ENCODE results near the gene ZNF512B.
A peak's percentile ranks its signal among the peaks of the same experiment; 100 is the strongest.

Gene ZNF512B

DNA sequence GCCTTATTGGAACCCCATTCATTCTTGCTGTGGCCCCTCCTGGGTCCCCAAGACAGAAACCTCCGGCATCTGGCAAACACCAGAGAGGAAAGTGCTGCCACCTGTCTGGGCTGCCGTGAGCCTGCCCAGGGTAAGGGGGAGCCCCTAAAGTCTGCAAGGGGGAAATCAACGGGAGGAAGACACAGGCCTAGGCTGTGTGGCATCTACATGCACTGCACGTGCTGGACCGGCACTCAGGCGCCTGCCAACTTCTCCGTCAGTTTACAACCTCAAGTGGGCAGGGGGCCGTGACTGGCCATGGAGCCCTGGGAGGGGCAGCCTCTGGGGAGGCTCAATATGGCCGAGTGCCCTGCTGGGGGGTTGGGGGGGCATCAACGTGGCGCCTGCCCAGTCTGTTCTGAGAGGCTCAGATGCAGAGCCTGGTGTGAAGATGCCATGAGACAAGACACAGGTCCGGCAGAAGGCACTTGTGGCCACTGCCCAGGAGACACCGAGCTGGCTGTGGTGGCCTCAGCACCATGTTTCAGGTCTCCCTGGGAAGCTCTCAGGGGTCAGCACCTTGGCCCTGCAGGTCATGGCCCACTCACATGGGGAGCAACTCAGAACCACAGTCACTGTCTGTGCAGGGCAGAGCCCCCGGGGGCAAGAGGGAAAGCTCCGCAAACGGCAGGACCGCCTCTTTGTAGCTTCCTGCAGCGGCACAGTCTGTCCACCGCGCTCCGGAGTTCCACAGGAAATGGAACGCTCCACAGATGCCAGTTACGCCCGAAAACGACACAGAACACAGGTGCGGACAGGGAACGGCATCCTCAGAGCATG is 21.9 kb downstream of the ZNF512B start:
- DNase-seq (ENCODE audit: low read depth in 2 of 2): no peak

DNA sequence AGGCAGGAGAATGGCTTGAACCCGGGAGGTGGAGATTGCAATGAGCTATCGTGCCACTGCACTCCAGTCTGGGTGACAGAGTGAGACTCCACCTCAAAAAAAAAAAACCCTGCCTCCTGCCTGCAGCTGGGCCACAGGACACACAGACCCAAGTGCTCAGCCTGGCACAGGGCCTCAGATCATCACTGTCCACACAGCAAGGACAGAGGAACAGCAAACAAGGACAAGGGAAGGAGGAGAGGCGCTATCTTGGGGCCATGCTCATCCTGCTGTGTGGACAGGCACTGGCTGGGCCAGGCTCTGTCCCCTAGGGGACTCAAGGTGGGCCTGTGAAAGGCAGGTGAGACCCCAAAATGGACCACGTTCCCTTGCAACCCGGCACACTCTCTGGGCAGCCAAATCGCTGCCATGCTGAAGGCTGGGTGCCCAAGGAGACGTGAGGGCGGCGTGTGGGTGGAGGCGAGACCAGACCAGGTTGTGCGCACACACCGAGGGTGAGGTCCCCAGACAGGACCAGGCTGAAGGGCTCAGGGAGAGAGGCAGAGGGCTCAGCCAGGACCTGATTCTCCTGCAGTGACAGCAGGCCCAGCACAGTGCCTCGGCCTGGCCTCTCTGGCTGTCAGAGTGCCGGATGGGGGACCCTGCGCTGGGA is 22.6 kb downstream of the ZNF512B start:
- no peak for DNase-seq (ENCODE audit: low read depth in 2 of 2)

DNA sequence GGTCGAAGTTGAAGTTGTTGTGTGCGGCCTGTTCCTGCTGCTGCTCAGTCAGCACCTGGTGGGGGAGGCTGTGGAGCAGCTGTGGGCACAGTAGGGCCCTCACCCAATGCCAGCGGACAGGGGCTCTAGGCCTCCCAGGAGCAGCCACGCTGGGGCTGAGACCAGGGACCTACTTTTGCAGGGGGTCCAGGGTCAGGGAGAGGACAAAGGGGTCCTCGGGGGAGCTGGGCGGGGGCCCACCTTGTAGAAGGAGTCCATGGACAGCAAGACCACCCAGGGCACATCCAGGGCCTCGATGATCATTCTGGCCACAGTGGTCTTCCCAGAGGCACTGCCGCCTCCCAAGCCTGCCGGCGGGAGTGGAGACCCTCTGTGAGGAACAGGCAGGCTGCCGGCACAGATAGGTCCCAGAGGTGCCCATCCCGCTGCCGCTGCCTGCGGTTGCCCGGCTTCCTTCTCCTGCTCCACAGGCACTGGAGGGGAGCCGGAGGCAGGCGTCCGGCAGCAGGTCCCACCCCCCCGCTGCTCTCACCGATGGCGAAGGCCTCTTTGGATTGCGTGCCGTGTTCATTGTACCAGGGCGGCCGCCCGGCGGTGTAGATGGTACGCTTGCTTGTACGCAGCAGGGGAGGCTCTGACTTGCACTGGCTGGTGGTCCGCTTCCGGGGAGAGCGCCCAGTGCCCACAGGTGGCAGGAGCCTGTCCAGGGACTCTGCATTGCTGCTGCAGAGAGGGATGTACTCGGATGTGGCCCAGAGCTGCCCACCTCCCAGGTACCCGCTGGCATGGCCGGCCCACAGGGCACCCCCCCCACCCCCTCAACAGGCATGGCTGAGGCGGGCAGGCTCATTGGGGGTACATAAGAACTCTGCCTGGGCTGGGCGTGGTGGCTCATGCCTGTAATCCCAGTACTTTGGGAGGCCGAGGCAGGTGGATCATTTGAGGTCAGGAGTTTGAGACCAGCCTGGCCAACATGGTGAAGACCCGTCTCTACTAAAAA is 23.5 kb downstream of the ZNF512B start:
- no peak for DNase-seq (ENCODE audit: low read depth in 2 of 2)

DNA sequence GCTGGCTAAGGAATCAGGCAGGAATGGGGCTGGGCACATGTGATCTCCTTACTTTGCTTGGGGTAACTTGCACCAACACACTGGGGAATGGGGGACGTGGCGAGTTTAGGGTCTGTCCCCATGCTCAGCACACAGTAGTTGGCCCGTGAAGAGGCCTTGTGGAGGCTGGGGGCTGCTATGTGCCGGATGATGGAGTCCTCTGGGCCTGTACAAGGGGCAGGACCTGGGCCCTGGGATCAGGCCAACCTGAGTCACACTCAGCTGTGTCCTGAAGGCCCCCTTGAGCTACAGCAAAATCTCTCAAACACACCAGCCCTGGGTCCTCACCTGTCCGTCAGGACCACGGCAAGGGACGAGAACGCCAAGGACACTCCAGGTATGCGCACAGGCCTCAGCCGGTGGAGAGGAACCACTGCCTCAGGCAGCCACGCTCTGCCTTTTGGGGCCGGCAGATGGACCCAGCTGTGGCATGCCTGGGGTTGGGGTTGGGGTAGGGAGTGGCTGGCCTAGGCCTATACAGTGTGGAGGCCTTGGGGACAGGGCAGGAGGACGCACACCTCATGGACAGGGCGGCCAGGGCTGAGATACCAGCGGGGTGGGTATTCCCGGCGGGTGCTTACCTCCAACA is 24.6 kb downstream of the ZNF512B start:
- no peak for DNase-seq (ENCODE audit: low read depth in 2 of 2)

DNA sequence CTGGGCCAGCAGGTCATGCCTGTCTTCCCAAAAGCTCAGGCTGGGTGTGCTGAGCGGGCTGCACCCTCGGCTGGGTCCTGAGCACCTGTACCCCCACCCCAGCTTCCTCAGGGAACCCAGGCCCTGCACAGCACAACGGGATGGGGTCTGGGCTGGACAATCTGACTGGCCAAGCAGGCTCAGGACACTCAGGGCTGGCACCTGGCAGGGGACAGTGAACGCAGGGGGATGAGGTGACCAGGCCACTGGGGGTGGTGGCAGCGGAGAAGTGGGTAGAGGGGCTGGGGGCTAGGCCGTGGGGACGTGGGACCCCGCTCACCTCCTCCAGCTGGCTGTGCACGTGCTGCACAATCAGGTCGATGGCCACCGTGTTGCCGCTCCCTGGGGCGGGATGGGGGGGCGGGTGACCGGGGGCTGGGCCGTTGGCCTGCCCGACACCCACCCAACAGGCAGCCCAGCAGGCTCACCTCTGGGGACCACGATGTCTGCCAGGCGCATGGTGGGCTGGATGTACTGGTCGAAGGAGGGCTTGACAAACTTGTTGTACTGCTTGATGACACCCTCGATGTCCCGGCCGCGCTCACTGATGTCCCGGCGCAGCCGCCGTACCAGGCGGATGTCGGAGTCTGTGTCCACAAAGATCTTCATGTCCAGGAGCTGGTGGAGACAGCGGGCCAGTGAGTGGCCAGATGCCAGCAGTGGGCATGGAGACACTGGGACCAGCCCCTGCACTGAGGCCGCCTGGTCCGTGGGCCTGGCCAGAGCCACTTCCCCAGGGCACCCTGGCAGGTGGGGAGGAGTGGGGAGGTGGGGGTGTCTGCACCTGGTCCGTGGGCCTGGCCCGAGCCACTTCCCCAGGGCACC is 25.4 kb downstream of the ZNF512B start:
- DNase-seq (ENCODE audit: low read depth in 2 of 2): no peak

DNA sequence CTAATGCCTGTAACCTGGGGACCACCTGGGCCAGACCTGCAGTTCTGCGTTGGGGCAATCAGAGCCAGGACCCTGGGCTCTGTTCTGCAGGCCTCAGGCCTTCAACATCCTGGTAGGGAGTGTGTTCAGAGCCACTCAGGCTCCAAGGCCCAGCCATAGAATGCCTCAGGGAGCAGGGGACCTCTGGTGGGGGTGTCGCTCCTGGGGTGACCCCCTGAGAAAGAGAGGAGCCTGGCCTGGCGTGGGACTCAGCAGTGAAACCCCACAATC is 26.0 kb downstream of the ZNF512B start:
- no peak for DNase-seq (ENCODE audit: low read depth in 2 of 2)

DNA sequence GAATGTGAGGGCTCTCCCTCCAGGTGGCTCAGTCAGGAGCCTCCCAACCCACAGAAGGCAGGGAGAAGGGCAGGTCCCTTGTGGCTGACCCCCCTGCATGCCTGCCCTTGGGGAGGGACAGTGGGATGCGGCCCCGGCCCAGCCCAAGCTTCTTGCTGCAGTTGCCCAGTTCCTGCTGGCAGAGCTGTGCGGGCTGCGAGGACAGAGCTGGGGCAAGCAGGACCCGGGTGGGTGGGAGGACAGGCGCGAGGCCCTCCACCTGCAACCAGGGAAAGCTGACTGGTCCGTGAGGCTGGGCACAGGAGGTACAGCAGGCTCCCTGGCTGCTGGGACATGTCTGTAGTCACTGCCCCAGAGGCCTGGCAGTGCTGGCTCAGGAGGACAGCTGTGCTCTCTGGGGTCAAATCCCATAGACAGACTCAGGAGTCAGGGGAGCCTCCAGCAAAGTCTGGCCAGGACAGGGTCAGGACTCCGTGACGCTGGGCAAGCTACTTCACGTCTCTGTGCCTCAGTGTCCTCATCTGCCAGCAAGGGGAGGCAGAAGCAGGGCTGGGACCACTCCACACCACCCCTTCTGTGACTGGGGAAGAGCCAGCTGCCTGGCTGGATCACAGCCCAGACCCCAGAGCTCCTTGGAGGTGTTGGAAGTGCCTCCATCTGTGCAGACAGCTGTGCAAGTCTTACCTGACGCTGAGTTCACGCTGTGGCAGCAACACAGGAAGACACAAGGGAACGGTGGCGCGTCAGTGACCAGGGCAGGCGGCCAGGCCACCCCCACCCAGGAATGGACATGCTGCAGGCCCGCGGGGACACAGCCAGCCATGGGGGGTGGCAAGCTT is 26.5 kb downstream of the ZNF512B start:
- DNase-seq (ENCODE audit: low read depth in 2 of 2): no peak

DNA sequence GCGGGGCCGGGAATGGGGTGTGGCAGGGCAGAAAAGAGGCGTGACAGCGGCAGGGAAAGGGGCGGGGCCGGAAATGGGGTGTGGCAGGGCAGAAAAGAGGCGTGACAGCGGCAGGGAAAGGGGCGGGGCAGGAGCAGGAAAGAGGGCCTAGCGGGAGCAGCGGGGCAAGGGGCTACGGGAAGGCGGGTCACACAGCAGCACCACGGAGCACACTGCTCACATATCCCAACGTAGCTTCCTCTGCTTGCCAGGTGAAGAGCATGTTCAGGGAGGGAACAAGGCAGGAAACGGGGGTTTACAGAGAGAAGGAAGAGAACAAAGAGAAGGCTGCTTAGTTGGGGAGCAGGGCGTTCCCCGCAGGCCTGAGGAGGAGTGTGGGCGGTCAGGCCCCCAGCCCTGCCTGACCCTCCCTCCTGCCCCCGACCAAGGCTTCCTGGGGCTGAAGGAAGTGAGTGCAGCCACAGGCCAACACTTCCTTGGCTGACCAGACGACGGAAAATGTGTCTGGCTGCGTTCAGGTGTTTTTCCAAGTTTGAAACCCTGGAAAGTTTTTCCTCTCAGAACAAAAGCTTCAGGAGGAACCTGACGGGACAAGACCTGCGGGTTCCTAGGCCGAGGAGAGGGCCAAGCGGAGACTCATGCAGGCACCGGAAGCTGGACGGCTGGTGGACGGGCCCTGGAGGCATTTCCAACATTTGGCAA is 27.3 kb downstream of the ZNF512B start:
- DNase-seq (ENCODE audit: low read depth in 2 of 2): peak in 1 of 2 donors; percentile 56

DNA sequence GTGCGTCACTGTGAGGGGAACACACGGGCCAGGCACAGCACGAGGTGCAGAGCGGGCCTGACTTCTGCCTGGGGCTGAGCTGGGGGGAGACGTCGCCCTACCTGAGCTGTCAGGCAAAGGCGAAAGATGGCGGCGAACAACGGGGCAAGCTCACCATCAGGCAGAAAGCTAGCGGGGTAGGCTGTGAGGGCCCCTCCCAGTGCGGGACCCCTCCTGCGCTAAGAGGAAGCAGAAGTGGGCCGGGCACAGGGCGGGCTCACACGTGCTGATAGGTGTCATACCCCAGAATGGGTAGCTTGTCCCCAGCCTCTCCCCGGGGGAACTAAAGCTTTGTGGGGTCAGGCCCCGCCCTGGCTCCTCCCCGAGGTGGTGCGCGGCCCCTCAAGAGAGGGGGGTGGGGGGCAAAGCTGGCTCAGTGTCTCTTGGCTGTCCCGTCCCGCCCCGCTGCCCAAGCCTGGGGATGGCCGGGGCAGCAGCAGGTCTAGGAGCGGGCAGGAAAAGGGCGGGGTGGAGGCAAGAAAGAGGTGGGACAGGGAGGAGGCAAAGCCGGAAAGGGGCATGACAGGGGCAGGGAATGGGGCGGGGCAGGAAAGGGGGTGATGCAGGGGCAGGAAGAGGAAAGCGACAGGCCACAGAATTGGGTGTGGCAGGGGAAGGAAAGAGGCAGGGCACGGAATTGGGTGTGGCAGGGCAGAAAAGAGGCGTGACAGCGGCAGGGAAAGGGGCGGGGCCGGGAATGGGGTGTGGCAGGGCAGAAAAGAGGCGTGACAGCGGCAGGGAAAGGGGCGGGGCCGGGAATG is 28.2 kb downstream of the ZNF512B start:
- peak; percentile 62 to 76 for DNase-seq (ENCODE audit: low read depth in 2 of 2)

DNA sequence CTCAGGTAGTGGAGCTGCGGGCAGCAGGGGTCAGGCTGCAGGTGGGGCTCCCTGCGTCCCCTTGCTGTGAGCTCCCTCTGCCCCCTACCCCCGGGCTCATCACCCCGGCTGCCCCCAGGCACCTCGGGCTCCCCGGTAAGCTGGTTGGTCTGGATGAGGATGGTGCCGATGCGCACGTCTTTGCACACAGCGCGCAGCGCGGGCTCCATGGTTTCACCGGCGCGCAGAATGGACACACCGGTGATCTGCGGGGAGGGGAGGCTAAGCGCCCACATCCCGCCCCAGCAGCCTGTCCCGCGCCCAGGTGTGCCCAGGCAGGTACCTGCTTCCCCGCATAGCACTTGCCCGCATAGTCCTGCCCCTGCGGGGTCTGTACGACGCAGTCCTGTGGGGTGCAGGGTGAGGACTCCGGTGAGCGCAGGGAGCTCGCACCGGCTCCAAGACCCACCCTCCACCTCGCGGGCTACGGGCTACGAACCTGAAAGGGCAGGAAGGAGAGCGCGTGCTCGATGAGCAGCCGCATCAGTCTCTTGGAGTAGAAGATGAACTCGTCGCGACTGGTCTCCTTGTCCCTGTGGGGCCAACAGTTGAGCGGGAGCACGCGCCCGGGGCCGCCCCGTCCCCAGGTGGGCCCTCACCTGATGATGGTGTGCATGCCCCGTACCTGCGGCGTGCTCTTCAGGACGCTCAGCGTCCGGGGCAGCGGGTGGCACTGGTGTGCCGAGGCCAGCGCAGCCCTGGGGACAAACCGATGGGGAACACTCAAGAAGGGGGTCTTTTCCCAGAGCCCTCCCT is 29.1 kb downstream of the ZNF512B start:
- no peak for DNase-seq (ENCODE audit: low read depth in 2 of 2)

DNA sequence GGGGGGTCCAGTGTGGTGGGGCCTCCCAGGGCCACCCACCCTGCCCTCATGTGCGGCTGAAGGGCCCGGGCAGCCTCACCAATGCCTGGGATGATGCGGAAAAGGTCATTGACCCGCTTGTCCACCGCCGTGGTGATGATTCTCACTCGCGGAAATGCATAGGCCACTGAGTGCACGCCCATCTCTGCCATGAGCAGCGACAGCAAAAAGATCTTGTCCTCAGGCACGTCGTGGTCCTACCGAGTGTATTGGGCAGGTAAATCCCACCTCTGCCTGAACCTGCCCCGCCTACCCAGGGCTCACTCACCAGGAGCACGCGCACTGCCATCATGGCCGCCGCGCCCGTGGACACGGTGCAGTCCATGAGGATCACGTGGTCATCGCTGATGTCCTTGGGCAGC is 29.7 kb downstream of the ZNF512B start:
- no peak for DNase-seq (ENCODE audit: low read depth in 2 of 2)

DNA sequence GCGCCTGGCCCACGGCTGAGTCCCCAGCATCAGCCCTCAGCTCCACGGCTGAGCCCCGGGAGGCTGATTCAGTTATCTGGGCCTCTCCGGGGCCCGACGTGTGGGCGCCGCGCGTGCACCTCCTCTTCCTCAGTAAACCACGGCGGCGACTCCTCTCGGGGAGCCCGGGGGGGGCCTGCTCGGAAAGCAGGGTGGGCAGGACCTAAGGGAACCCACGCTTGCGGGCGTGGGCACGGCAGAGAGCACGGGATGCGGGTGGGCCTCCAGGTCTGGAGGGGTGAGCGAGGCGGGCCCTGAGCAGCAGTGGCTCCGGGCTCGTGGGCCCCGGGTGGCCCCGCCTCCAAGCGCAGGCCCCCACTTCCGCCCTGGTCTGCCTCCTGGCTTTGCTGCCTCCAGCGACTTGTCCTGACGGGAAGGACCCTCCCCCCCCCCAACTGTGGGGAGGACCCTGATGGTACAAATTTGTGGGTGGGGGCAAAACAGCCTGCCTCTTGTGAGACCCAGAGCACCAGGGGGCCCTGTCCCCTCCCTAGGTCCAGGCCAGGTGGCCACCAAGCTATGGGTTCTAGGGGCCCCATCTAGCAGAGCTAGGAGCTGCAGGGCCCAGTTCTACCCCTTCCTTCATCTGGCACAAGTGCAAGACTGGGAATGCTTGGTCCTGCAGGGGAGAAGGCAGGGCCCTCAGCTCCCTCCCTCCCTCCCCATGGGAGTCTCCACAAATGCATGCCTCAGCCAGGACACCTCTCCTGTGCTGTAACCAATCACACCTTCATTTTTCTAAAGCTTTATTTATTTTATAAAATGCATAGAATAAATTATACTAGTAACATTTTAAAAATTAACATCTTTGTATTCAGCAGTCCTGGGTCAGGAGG is 30.4 kb downstream of the ZNF512B start:
- no peak for DNase-seq (ENCODE audit: low read depth in 2 of 2)

DNA sequence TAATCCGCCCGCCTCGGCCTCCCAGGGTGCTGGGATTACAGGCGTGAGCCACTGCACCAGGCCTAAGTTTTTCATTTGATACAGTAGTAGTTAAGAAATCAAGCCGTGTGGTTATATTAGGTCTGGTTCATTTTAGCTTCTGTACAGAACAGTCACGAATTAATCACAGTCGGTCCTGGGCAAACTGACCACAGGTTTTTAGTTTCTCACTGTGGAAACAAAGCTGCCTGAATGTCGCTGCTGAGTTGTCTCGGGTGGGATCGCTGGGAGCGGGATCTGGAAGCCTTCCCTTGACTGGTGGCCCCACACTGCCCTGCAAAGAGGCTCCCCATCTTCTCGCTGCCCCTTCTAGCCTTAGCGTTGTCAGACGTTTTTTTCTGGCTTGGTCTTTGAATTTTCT is 32.1 kb downstream of the ZNF512B start:
- DNase-seq (ENCODE audit: low read depth in 2 of 2): no peak

DNA sequence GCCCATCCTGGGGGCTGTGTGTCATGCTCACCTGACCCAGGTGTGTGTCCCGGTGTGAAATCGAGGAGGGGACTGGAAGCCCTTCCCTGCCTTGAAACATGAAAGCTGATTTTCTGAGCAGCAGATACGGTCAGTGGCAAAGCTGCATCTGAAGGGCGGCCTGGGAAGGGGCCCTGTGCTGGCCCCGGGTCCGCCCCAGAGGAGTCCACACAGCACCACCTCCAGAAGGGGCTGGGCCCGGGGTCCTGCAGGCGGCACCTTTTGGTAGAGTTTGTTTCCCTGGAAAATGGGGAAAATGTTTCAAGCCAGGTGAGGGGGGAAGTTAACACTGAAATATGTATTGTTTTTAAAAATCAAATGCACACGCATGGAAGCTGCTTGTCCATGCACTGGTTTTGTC is 34.3 kb downstream of the ZNF512B start:
- no peak for DNase-seq (ENCODE audit: low read depth in 2 of 2)

DNA sequence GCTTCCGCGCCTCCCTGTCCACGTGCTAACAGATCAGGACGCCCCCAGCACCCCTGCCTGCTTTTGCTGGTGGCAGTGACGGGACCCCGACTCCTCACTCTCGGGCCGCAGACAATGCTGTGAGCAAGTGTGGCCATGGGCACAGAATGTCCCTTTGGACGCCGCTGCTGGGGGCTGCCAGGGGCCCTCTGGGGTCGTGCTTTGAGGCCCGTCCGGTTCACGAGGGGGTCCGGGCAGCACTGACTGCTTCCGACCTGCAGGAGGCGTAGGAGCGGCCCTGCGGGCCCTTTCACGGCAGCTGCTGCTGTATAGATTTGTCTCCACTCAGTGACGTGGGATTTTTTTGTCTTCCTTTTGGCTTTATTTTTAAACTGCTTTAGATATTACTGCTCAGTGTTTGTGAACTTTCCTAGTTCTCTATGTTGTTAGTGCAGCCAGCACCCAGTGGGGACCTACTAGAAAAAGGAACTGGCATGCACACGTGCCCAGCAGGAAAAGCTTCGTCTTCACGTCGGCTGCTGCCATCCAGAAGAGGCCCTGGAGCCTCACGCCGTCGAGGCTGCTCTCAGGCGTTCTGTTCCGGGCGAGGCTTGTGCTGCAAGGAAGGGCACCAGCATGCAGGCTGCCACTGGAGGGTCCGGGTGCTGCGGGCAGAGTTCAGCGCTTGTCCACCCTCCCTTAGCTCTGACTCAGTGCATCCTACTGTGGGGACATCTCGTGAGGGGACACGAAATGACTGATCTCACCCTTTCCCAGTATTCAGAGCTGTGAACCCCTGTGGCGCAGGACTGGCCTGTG is 35.3 kb downstream of the ZNF512B start:
- DNase-seq (ENCODE audit: low read depth in 2 of 2): no peak

DNA sequence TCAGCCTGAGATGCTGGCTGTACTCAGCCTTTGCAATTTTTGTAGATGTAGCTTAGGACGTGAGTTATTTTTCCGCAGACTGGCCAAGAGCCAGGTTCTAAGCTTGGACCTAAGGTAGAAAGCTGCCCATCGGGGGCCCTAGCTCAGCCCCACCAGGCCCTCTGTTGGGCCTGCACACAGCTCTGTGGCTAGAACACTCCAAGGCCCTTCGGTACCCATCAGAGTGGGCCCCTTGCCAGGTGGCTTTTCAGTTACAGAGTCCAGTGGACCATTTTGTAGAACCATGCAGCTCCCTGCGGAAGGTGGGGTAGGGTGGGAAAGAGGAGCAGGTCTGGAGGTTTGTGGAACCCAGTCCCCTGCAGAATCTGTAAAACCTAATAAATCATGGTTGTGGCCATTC is 36.1 kb downstream of the ZNF512B start:
- DNase-seq (ENCODE audit: low read depth in 2 of 2): no peak

Data from stimulated activated CD8-positive, alpha-beta memory T cell treated with anti-CD3 and anti-CD28 coated beads, Interleukin-15, amount 100 ng/mL, for 48 hours (primary cell).